SK-N-SH (cell line): ENCODE measurements around the gene CCDC6. TPM values are rescaled to one million over a fixed set of nuclear protein-coding genes. Genes with fewer than 3 reads are reported as not detected.

Experiments
- CTCF ChIA-PET: fragments of 300-600, 350-600 bp; formaldehyde crosslinking; extraction: SDS; loops from one replicate; lab custom pipeline; 2021; lab: Yijun Ruan, JAX
- POLR2A ChIA-PET: fragments of 350-600 bp; sonication (Branson Sonifier 250); formaldehyde crosslinking; extraction: SDS; loops from one replicate; lab custom pipeline; 2020; ENCODE audit warnings: antibody characterized with exemption, inconsistent platforms; lab: Yijun Ruan, JAX
- DNase-seq: peaks from one replicate; pipeline ENCODE4 v3.0.0; 2012
- H2AFZ ChIP-seq: fragments of 200-600 bp; sonication (generic); 2 replicates; pipeline ENCODE4 v1.8.1; 2016; ENCODE audit warnings: antibody characterized with exemption, mild to moderate bottlenecking, low read depth
- H3F3A ChIP-seq: fragments of 200-600 bp; sonication (generic); replicated peaks from 2 replicates; pipeline ENCODE3; 2016; ENCODE audit warnings: antibody characterized with exemption, mild to moderate bottlenecking; ENCODE audit not compliant: insufficient read depth
- H3K27ac ChIP-seq, 2 experiments: fragments of 200-500 bp in 1 of 2; fragments of 200-600 bp in 1 of 2; sonication (Bioruptor generic) in 1 of 2; sonication (generic), shearing (Covaris generic) in 1 of 2; 2 replicates each; pipeline versions ENCODE4 v1.5.1 to v1.6.1; 2014 to 2016; ENCODE audit warnings: low read depth in 2 of 2, inconsistent platforms in 1 of 2, low read length in 1 of 2, mild to moderate bottlenecking in 1 of 2, mixed read lengths in 1 of 2
- H3K27me3 ChIP-seq: fragments of 200-600 bp; sonication (generic), shearing (Covaris generic); 2 replicates; pipeline ENCODE4 v1.6.1; 2016; ENCODE audit warnings: mixed run types; ENCODE audit not compliant: insufficient read depth
- H3K36me3 ChIP-seq, 2 experiments: fragments of 200-500 bp in 1 of 2; fragments of 200-600 bp in 1 of 2; sonication (Bioruptor generic) in 1 of 2; sonication (generic) in 1 of 2; replicated peaks in 1 of 2; 2 replicates each; pipeline versions ENCODE3 to v1.5.1; 2014 to 2016; ENCODE audit warnings: low read length in 1 of 2, mild to moderate bottlenecking in 1 of 2; ENCODE audit not compliant: insufficient read depth in 2 of 2, control insufficient read depth in 1 of 2
- H3K4me1 ChIP-seq, 2 experiments: fragments of 200-500 bp in 1 of 2; fragments of 200-600 bp in 1 of 2; sonication (Bioruptor generic) in 1 of 2; sonication (generic), shearing (Covaris generic) in 1 of 2; 2 replicates each; pipeline versions ENCODE4 v1.5.1 to v1.6.1; 2014 to 2016; ENCODE audit warnings: low read depth in 1 of 2, low read length in 1 of 2, mixed run types in 1 of 2; ENCODE audit not compliant: insufficient read depth in 2 of 2, control insufficient read depth in 1 of 2
- H3K4me2 ChIP-seq: fragments of 200-600 bp; sonication (generic), shearing (Covaris generic); 2 replicates; pipeline ENCODE4 v1.6.1; 2017; ENCODE audit warnings: mixed run types
- H3K4me3 ChIP-seq, 2 experiments: fragments of 200-500 bp in 1 of 2; fragments of 200-600 bp in 1 of 2; sonication (Bioruptor generic) in 1 of 2; sonication (generic), shearing (Covaris generic) in 1 of 2; 2 replicates each; pipeline versions ENCODE4 v1.5.1 to v1.8.1; 2014 to 2016; ENCODE audit warnings: low read depth in 2 of 2, inconsistent platforms in 1 of 2, low read length in 1 of 2, mild to moderate bottlenecking in 1 of 2, mixed read lengths in 1 of 2, moderate library complexity in 1 of 2
- H3K79me2 ChIP-seq: fragments of 200-600 bp; sonication (generic); 2 replicates; pipeline ENCODE4 v1.8.1; 2017; ENCODE audit warnings: mild to moderate bottlenecking; ENCODE audit not compliant: insufficient read depth
- H3K9ac ChIP-seq: fragments of 200-600 bp; sonication (generic); 2 replicates; pipeline ENCODE4 v1.6.1; 2017; ENCODE audit warnings: mixed run types
- H3K9me2 ChIP-seq: fragments of 200-600 bp; sonication (generic); 2 replicates; pipeline ENCODE4 v1.6.1; 2017; ENCODE audit warnings: mixed run types
- H3K9me3 ChIP-seq: fragments of 200-600 bp; sonication (generic); 2 replicates; pipeline ENCODE4 v1.6.1; 2017; ENCODE audit warnings: mixed run types, mild to moderate bottlenecking, moderate library complexity
- H4K20me1 ChIP-seq: fragments of 200-600 bp; sonication (generic); 2 replicates; pipeline ENCODE4 v1.6.1; 2017; ENCODE audit warnings: mild to moderate bottlenecking, mixed run types; ENCODE audit not compliant: insufficient read depth
- ELF1 ChIP-seq: IDR thresholded peaks from 2 replicates; pipeline ENCODE4 v1.4.0; 2012
- EZH2phosphoT487 ChIP-seq: fragments of 200-600 bp; sonication (generic); IDR thresholded peaks from 2 replicates; pipeline ENCODE4 v1.6.1; 2017; ENCODE audit warnings: low read depth, mixed run types, mild to moderate bottlenecking, antibody characterized with exemption, moderate library complexity, borderline replicate concordance
- FOSL2 ChIP-seq: IDR thresholded peaks from 2 replicates; pipeline ENCODE4 v1.4.0; 2012; ENCODE audit warnings: low read depth, mild to moderate bottlenecking, moderate library complexity, borderline replicate concordance
- GABPA ChIP-seq: IDR thresholded peaks from 2 replicates; pipeline ENCODE4 v1.4.0; 2012; ENCODE audit warnings: low read depth, mild to moderate bottlenecking
- GATA2 ChIP-seq: sonication (generic); formaldehyde crosslinking; IDR thresholded peaks from 2 replicates; pipeline ENCODE4 v1.5.0; 2020; ENCODE audit warnings: mild to moderate bottlenecking, missing genetic modification reagents
- MEF2A ChIP-seq: IDR thresholded peaks from 2 replicates; pipeline ENCODE4 v1.4.0; 2012; ENCODE audit warnings: low read depth, borderline replicate concordance
- MXI1 ChIP-seq: IDR thresholded peaks from 2 replicates; pipeline ENCODE4 v1.6.1; 2012; ENCODE audit warnings: mild to moderate bottlenecking, low read depth, low read length, improper control_type of control experiment
- NFIC ChIP-seq: IDR thresholded peaks from 2 replicates; pipeline ENCODE4 v1.4.0; 2012; ENCODE audit warnings: borderline replicate concordance
- NRF1 ChIP-seq: IDR thresholded peaks from 2 replicates; pipeline ENCODE4 v1.6.1; 2012; ENCODE audit warnings: low read depth, mild to moderate bottlenecking, low read length
- RCOR1 ChIP-seq: fragments of 150-350 bp; IDR thresholded peaks from 2 replicates; pipeline ENCODE4 v1.6.1; 2017; ENCODE audit warnings: antibody characterized with exemption, low read length
- RFX5 ChIP-seq: IDR thresholded peaks from 2 replicates; pipeline ENCODE4 v1.6.1; 2012; ENCODE audit warnings: mild to moderate bottlenecking, improper control_type of control experiment, low read length
- RXRA ChIP-seq: IDR thresholded peaks from 2 replicates; pipeline ENCODE4 v1.4.0; 2012; ENCODE audit warnings: low read depth, mild to moderate bottlenecking, borderline replicate concordance
- SIN3A ChIP-seq: IDR thresholded peaks from 2 replicates; pipeline ENCODE4 v1.6.1; 2012; ENCODE audit warnings: low read depth, mild to moderate bottlenecking, low read length, moderate library complexity, borderline replicate concordance
- TCF12 ChIP-seq: IDR thresholded peaks from 2 replicates; pipeline ENCODE4 v1.4.0; 2012
- TEAD4 ChIP-seq: IDR thresholded peaks from 2 replicates; pipeline ENCODE4 v1.4.0; 2012; ENCODE audit warnings: mild to moderate bottlenecking, borderline replicate concordance; ENCODE audit not compliant: insufficient read depth
- WGBS: methylation state at CpG from one replicate; pipeline ENCODE4 v1.1.6; 2017; ENCODE audit warnings: low lambda C conversion rate; 5-methylcytosine and 5-hydroxymethylcytosine counted together
- polyA plus RNA-seq, 3 experiments: library from polyadenylated mRNA; depleted of rRNA; stranded (reverse); fragments of >200 nt; gene quantifications; 2 replicates each; pipeline ENCODE4 v1.2.3, GENCODE V29; 2012
- TF ChIP-seq, protein P1 (sequence below): IDR thresholded peaks from 2 replicates; pipeline ENCODE4; 2012
- TF ChIP-seq, protein P2 (sequence below): IDR thresholded peaks from 2 replicates; pipeline ENCODE4 v1.4.0; 2012; ENCODE audit warnings: low read depth
- TF ChIP-seq, protein P3 (sequence below): fragments of 200-600 bp; sonication (generic); IDR thresholded peaks from 2 replicates; pipeline ENCODE4 v1.6.1; 2017; ENCODE audit warnings: antibody characterized with exemption, mild to moderate bottlenecking, moderate library complexity
- TF ChIP-seq, protein P4 (sequence below): fragments of 150-350 bp; IDR thresholded peaks from 2 replicates; pipeline ENCODE4 v1.6.1; 2017; ENCODE audit warnings: antibody characterized with exemption, low read length, low read depth, borderline replicate concordance

The CCDC6 gene
- polyA plus RNA-seq, 1 of the 3 experiments (the other 2 are of a cell fraction), result 10.8 TPM

DNA sequence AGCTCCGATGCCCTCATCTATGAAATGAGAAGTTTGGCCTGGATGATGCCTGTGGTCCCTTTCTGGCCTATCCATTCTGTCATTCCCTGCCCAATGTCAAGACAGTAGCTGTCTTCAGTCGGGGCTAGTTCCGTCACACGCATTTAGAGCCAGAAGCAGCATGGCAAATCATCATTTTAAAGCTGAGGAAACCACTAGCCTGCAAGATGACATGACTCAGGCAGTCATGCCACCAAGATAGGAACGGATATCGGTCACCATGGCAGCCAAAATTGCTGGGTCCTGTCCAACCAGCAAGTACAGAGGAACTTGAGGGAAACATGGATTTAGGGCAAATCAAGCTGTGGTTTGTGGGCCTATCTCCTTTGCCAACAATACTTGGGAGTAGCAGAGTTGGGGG, 88.6 kb downstream of the CCDC6 start:
- Histone ChIP-seq H3K79me2 (peaks cover 8% of the 10 kb centered on the region; the same call in 1 of the 2 replicates), H2AFZ (no peak overlapping the region), H3K27me3 (no peaks in the 10 kb centered on the region), H3K9me2 (no peaks in the 10 kb centered on the region), H4K20me1 (no peaks in the 10 kb centered on the region), H3K4me1 (no peaks in the 10 kb centered on the region), H3K9me3 (no peaks in the 10 kb centered on the region), H3K27ac (no peak overlapping the region), H3K9ac (no peak overlapping the region), H3F3A (no peaks in the 10 kb centered on the region), H3K36me3 (peaks cover 6 to 11% of the 10 kb centered on the region in 2 experiments), H3K4me2 (no peak overlapping the region), H3K4me3 (no peak overlapping the region)
- no peak for DNase-seq
- TF ChIP-seq TCF12, result no peak
- TF ChIP-seq, protein P1, sequence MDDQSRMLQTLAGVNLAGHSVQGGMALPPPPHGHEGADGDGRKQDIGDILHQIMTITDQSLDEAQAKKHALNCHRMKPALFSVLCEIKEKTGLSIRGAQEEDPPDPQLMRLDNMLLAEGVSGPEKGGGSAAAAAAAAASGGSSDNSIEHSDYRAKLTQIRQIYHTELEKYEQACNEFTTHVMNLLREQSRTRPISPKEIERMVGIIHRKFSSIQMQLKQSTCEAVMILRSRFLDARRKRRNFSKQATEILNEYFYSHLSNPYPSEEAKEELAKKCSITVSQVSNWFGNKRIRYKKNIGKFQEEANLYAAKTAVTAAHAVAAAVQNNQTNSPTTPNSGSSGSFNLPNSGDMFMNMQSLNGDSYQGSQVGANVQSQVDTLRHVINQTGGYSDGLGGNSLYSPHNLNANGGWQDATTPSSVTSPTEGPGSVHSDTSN, result no peak
- TF ChIP-seq, protein P2, sequence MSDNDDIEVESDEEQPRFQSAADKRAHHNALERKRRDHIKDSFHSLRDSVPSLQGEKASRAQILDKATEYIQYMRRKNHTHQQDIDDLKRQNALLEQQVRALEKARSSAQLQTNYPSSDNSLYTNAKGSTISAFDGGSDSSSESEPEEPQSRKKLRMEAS, result no peak
- no peak for TF ChIP-seq GABPA
- TF ChIP-seq, protein P3, sequence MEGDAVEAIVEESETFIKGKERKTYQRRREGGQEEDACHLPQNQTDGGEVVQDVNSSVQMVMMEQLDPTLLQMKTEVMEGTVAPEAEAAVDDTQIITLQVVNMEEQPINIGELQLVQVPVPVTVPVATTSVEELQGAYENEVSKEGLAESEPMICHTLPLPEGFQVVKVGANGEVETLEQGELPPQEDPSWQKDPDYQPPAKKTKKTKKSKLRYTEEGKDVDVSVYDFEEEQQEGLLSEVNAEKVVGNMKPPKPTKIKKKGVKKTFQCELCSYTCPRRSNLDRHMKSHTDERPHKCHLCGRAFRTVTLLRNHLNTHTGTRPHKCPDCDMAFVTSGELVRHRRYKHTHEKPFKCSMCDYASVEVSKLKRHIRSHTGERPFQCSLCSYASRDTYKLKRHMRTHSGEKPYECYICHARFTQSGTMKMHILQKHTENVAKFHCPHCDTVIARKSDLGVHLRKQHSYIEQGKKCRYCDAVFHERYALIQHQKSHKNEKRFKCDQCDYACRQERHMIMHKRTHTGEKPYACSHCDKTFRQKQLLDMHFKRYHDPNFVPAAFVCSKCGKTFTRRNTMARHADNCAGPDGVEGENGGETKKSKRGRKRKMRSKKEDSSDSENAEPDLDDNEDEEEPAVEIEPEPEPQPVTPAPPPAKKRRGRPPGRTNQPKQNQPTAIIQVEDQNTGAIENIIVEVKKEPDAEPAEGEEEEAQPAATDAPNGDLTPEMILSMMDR, result no peak
- no peak for TF ChIP-seq GATA2 (CRISPR knock-in tag)
- TF ChIP-seq, protein P4, sequence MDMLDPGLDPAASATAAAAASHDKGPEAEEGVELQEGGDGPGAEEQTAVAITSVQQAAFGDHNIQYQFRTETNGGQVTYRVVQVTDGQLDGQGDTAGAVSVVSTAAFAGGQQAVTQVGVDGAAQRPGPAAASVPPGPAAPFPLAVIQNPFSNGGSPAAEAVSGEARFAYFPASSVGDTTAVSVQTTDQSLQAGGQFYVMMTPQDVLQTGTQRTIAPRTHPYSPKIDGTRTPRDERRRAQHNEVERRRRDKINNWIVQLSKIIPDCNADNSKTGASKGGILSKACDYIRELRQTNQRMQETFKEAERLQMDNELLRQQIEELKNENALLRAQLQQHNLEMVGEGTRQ, result no peak
- no peak for TF ChIP-seq RFX5
- TF ChIP-seq EZH2phosphoT487, result no peak
- no peak for TF ChIP-seq FOSL2
- no peak for TF ChIP-seq NRF1
- TF ChIP-seq NFIC, result no peak
- TF ChIP-seq RXRA, result no peak
- no peak for TF ChIP-seq RCOR1
- no peak for TF ChIP-seq MXI1
- no peak for TF ChIP-seq SIN3A
- TF ChIP-seq ELF1, result no peak
- TF ChIP-seq TEAD4, result no peak
- TF ChIP-seq MEF2A, result no peak
- ChIA-PET CTCF (interaction anchor here (0.8 to 1.4 kb wide), 4 partner anchors 10 to 391 kb away, joined by 3 to 11 read pairs (median 5); no protein-coding TSS in a partner anchor), POLR2A (no interaction called here)
- 99% methylated on average over 6 of the region's 6 CpGs for WGBS
